GM21367 (cell line): Measurements from ENCODE around the gene ARHGEF17.

Experiments used
- ATAC-seq: cut with Tn5 transposase; IDR thresholded peaks from one replicate; pipeline ENCODE4 v1.9.1; 2021; ENCODE audit not compliant: unreplicated experiment

Gene ARHGEF17

DNA sequence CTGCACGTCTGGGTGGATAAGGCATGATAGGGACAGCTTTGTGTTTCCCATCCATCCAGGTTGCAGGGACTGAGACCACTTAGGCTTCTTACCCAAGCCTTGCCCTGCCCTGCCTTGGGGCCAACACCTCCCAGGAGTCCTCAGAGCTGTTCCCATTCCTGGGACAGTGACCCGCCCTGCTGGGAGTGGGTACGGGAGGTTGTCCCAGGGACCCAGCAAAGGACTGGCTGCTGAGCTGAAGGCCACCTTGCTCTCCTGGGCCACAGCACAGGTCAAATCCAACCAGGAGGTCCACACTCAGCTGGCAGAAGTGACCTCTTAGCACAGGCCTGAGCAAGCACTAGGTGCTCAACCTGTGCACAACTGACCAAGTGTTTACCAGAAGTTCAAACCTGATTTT is 16.9 kb upstream of the ARHGEF17 start:
- ATAC-seq = no peak

DNA sequence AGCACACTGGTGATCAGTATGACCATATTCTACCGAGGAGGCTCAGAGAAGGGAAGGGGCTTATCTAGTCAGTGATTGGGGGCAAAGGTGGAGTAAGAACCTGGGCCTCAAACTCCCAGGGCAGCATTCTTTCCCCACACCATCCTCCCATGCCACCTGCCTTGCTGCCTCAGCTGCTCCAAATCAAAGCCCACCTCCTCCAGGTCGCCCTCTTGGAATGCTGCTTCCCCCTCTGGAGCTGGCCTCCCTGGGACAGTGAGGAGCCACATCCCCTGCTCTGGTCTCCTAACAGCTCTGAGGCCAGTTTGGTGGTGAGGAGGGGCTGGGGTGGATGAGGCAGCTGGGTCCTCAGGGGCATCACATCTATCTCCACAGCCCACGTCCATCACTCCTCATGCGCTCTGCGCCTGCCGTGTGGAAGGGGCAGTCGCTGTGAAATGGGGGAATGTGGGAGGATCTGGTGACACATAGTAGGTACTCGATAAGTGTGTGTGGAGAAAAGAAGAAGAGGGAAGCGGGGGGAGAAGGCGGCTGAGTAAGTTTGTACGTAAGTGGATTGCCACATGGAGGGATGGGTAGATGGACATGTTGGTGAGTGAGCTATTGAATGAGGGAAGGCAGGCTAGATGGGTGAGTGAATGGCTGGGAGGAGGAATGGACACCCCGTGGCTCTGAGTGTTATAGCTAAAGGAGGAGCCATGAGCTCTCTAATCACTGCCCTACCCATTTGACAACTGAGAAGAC is 16.1 kb upstream of the ARHGEF17 start:
- no peak for ATAC-seq

DNA sequence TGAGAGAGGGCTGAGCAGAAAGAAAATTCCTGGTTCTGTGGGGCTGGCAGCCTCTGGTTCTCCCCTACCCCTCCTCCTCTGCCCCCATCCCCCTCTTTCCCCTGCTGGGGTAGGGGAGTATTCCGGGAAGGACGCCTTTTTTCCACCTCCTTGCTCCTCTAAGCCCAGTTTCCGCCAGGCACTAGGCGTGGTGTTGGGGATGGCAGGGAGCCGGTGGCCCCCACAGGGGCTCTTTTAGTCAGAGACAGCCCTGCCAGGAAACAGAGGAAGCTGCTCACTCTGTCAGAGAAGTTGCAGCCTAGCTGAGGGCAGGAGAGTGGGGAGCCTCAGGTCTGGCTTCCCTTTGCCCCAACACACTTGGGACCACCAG is 15.6 kb upstream of the ARHGEF17 start:
- no peak for ATAC-seq

DNA sequence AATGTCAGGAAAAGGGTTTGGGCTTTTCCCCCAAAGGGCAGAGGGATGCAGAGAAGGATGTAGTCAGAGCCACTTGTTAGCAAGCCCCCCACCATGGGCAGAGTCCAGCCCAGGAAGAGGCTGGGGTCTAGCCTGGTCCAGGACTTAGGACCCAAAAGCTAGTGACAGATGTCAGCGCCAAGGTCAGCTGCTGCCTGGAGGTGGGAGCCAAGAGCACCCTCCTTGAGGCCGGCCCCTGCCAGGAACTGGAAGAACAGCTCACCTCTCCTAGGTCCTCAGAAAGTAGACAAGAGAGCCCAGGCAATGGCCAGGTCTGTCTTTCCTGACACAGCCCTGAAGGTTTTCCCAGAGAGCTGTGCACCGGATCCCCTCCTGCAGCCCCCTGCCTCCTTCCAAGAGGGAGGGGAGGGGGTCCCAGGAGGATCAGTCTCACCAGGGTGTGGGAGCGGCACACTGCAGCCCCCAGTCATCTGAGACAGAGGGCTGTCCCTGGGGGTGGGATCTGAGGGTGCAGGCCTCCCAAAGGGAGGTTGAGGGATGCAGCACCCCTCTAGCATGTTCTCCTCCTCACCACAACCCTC is 14.6 kb upstream of the ARHGEF17 start:
- no peak for ATAC-seq

DNA sequence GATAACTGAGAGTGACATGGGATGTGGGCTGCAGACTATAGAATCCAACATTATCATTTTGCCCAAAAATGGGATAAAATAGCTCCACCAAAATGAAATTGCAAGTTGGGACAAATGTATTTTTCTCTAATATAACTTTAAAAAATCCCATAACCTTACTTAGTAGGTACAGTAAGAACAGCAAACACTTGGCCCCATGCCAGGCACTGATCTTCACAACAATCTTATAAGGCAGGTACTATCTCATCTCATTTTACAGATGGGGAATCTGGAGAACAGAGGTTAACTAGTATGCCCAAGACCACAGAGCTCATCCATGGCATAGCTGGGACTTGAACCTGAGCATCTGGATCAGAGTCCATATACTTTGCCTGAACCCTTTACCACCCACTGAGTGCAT is 13.5 kb upstream of the ARHGEF17 start:
- ATAC-seq = no peak

DNA sequence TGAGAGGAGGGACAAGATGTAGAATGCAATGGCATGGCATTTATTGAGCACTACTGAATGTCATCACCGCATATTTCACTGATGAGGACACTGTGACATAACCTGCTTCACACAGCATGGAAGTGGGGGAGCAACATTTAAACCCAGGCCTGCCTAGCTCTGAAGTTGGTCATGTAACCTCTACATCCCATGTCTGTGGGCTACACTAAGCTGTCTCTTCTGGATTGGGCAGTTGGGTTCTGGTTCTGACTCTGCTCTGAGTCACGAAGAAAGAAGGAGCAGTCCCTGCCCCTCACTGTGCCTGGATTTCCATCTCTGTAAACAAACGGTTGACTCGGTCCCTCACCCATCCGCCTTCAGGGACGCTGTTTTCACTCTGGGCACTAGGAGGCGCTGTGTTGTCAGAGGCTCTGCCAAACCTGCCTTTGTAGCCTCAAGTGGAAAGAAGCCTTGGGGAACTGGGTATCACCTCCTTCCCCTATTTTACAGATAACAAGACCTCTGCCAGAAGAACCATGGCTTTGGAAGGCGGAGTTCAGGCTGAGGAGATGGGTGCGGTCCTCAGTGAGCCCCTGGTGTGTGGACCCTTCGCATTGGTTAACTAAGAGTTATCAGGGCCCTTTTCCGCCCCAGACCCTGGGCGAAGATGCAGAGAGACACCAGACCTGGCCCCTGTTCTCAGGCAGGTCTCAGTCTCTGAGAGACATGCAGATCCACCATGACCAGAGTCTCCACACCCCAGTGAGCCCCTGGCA is 12.7 kb upstream of the ARHGEF17 start:
- ATAC-seq = no peak

DNA sequence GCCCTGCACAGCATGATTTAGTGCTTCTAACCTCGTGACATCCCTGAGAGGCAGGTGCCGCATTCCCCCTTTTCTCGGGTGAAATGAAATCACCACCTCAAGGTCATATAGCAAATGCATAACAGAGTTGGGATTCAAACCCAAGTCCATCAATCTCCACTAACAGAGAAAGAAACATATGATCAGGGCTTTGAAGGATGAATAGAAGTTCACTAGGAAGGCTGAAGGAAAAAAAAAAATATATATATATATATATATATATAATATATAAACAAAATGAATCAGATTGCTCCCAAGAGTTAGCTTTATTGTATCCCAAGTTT is 12.1 kb upstream of the ARHGEF17 start:
- ATAC-seq = no peak

DNA sequence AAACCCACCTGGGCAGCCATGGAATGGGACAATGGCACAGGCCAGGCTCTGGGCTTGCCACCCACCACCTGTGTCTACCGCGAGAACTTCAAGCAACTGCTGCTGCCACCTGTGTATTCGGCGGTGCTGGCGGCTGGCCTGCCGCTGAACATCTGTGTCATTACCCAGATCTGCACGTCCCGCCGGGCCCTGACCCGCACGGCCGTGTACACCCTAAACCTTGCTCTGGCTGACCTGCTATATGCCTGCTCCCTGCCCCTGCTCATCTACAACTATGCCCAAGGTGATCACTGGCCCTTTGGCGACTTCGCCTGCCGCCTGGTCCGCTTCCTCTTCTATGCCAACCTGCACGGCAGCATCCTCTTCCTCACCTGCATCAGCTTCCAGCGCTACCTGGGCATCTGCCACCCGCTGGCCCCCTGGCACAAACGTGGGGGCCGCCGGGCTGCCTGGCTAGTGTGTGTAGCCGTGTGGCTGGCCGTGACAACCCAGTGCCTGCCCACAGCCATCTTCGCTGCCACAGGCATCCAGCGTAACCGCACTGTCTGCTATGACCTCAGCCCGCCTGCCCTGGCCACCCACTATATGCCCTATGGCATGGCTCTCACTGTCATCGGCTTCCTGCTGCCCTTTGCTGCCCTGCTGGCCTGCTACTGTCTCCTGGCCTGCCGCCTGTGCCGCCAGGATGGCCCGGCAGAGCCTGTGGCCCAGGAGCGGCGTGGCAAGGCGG is 11.4 kb upstream of the ARHGEF17 start:
- ATAC-seq = no peak

DNA sequence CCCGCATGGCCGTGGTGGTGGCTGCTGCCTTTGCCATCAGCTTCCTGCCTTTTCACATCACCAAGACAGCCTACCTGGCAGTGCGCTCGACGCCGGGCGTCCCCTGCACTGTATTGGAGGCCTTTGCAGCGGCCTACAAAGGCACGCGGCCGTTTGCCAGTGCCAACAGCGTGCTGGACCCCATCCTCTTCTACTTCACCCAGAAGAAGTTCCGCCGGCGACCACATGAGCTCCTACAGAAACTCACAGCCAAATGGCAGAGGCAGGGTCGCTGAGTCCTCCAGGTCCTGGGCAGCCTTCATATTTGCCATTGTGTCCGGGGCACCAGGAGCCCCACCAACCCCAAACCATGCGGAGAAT is 10.9 kb upstream of the ARHGEF17 start:
- no peak for ATAC-seq

DNA sequence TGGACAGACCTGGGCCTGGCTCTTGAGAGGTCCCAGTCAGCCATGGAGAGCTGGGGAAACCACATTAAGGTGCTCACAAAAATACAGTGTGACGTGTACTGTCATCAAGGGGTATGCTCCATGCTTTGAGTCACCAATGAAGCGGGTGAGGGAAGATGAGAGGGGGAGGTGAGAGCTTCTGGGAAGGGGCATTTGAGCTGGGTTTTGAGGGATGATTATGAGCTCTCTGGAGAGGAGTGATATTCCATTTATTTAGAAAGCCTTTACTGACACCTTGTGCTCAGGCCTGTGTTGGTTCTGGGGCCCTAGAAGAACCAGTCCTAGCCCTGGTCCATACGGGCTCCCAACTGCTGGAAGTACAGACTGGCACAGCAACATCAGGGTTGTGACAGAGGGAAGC is 10.4 kb upstream of the ARHGEF17 start:
- no peak for ATAC-seq

DNA sequence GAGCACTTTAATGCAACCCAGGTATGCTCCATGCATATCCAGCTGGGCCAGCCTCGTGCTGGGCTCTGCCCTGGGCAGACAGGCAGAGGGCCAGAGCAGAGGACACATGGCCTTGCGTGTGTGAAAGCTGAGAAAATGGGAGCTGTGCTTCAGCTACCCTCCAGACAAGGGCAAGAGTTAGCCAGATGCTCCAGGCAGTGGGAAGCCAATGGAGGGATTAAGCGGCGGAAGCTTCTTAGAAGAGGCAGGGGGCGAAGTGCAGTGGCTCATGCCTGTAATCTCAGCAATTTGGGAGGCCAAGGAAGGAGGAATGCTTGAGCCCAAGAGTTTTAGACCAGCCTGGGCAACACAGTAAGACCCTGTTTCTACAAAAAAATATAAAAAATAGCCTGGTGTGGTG is 9.8 kb upstream of the ARHGEF17 start:
- ATAC-seq = no peak

DNA sequence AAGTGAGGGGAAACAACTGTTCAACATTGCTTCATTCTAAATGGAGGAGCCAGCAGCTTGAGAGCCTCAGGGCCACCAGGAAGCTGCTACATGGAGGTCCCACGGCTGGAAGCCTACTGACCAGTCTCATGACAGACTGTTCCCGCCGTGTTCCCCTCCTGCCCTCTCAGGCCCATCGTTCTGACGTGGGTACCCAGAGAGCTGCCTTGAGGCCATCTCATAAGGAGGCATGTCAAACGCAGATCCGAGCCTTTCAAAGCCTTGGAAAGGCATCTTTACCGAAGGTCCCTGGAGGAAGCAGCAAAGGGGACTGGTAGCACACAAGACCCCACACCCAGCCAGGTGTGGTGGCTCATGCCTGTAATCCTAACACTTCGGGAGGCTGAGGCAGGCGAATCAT is 8.3 kb upstream of the ARHGEF17 start:
- no peak for ATAC-seq

DNA sequence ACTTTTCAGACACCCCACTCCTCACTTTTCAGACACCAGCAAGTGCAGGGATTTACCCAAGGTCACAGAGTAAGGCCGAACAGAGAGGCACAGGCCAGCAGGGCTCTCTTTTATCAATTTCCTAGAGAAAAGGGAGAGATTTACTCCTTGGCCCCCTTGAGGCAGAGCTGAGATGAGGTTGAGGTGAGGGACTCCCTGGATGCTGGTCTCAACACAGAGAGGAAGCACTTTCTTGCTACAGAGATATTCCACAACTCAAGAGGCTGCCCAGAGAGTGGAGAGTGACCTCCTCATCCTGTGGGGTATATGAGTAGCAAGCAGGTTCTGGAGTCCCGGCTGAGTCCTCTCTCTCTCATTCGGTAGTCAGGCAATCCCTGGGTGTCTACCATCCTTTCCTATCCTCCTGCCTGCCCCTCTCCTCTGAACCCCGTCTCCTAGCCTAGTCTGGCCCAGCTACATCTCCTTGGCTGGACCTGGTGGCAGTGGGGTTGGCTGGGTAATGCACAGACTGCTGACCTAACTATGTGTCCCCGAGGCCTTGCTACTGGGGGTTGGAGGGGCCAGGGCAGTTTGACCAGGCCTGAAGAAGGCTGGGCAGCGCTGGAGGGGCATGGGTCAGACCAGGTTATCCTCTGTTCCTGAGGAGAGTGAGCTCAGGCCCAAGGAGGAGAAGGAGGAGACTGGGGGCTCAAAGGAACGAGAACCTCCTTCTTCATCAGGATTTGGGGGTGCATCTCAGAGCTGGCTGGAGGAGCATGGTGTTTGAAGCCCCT is 1.8 kb upstream of the ARHGEF17 start:
- ATAC-seq = no peak

DNA sequence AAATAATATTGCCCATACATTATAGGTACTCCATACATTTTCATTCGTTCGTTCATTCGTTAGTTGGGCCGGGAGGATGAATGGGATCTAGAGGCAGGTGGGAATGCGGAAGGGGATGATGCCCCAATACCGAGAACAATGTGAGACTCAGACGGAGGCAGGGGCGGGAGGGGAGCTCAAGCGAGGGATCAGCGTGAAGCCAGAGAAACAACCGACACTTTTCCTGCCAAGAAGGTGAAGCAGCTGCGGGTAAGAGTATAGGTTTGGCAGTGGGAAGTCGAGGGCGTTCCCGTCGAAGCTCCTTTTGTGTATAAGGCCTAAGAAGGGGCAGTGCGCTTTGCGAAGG is 1.1 kb upstream of the ARHGEF17 start:
- no peak for ATAC-seq

DNA sequence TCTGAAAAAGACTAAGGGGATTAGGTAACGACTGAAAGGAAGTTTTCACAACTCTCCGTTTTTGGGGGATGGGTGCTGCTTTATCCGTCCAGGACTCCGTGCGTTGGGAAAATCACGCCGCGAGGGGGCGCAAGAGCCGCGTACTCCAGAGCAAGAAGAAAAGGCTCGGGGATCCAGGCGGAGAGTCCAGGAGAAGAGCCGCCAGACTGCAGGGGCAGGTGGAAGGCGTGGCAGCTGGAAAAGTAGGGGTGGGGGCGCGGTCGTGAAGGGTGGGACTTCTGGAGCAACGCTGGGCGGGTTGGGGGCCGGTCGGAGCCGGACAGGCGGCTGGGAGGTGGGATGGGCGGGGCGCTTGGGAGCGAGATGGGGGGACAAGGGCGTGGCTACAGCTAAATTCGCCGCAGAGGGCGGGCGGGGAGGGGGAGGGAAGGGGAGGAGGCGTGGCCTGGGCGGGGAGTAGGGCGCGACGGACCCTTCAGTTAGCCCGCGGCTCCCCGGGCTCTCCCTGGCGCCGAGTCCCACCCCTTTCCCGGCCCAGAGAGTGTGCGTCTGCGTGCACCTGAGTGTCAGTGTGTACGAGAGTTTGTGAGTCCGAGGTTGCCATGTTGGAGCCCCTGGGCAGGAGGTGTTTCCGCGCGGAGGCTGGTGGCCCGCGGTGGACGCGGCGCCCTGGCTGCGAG is 613 bp upstream of the ARHGEF17 start:
- ATAC-seq = no peak

DNA sequence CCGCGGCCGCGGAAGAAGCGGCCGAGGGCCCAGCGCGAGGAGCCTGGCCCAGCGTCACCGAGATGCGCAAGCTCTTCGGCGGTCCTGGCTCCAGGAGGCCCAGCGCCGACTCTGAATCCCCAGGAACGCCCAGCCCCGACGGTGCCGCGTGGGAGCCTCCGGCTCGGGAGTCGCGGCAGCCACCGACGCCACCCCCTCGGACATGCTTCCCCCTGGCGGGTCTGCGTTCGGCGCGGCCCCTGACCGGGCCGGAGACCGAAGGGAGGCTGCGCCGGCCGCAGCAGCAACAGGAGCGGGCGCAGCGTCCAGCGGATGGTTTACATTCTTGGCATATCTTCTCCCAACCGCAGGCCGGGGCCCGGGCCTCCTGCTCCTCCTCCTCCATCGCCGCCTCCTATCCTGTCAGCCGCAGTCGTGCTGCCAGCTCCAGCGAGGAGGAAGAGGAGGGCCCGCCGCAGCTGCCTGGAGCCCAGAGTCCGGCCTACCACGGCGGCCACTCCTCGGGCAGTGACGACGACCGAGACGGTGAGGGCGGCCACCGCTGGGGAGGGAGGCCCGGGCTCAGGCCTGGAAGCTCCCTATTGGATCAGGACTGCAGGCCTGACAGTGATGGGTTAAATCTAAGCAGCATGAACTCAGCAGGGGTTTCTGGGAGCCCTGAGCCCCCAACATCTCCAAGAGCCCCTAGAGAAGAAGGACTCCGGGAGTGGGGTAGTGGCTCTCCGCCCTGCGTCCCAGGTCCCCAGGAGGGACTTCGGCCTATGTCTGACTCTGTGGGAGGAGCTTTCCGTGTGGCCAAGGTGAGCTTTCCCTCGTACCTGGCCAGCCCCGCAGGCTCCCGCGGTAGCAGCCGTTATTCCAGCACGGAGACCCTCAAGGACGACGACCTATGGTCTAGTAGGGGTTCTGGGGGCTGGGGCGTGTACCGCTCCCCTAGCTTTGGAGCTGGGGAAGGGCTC is 1.2 kb downstream of the ARHGEF17 start:
- ATAC-seq = no peak

DNA sequence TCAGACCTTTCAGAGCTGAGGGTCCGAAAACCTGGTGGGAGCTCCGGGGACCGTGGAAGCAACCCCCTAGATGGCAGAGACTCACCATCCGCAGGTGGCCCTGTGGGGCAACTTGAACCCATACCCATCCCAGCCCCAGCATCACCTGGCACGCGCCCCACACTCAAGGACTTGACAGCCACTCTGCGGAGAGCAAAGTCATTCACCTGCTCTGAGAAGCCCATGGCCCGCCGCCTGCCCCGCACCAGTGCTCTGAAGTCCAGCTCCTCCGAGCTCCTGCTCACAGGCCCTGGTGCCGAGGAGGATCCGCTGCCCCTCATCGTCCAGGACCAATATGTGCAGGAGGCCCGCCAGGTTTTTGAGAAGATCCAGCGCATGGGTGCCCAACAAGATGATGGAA is 2.0 kb downstream of the ARHGEF17 start:
- no peak for ATAC-seq

DNA sequence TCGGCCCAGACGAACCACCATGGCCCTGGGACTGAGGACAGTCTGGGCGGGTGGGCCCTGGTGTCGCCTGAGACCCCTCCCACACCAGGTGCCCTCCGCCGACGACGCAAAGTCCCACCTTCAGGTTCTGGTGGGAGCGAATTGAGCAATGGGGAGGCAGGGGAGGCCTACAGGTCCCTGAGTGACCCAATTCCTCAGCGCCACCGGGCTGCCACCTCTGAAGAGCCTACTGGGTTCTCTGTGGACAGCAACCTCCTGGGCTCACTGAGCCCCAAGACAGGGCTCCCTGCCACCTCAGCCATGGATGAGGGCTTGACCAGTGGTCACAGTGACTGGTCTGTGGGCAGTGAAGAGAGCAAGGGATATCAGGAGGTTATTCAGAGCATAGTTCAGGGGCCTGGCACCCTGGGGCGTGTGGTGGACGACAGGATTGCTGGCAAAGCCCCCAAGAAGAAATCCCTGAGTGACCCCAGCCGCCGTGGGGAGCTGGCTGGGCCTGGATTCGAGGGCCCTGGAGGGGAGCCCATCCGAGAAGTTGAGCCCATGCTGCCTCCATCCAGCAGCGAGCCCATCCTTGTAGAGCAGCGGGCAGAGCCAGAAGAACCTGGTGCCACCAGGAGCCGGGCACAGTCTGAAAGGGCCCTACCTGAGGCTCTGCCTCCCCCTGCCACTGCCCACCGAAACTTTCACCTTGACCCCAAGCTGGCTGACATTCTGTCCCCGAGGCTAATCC is 2.8 kb downstream of the ARHGEF17 start:
- no peak for ATAC-seq

DNA sequence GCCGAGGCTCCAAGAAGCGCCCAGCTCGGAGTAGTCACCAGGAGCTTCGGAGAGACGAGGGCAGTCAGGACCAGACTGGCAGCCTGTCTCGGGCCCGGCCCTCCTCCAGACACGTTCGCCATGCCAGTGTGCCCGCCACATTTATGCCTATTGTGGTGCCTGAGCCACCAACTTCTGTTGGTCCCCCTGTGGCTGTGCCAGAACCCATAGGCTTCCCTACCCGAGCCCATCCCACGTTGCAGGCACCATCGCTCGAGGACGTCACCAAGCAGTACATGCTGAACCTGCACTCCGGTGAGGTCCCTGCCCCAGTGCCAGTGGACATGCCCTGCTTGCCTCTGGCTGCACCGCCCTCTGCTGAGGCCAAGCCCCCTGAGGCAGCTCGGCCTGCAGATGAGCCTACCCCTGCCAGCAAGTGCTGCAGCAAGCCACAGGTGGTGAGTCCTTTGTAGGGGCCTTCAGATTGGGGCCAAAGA is 3.4 kb downstream of the ARHGEF17 start:
- no peak for ATAC-seq
